H9 (cell line): ENCODE results near the gene CDK14. TPM values are rescaled to one million over a fixed set of nuclear protein-coding genes. Genes with fewer than 3 reads are reported as not detected.

Experiments
- DNase-seq: peaks from one replicate; pipeline ENCODE4 v3.0.0-alpha.2; 2017
- H2AFZ ChIP-seq: one replicate; pipeline ENCODE4 v1.6.1; 2013; ENCODE audit warnings: mild to moderate bottlenecking, low read length, control low read depth, moderate library complexity
- H2AK5ac ChIP-seq: 2 replicates; pipeline ENCODE4 v1.6.1; 2013; ENCODE audit warnings: low read length, control low read depth, mixed read lengths; ENCODE audit not compliant: insufficient read length
- H2BK120ac ChIP-seq: one replicate; pipeline ENCODE4 v1.6.1; 2013; ENCODE audit warnings: low read depth, mild to moderate bottlenecking, low read length, control low read depth, inconsistent platforms; ENCODE audit not compliant: poor library complexity, severe bottlenecking
- H2BK12ac ChIP-seq: 2 replicates; pipeline ENCODE4 v1.6.1; 2013; ENCODE audit warnings: low read length, control low read depth, mixed read lengths, low read depth; ENCODE audit not compliant: insufficient read length
- H2BK15ac ChIP-seq: 2 replicates; pipeline ENCODE4 v1.6.1; 2013; ENCODE audit warnings: low read depth, low read length, control low read depth
- H2BK20ac ChIP-seq: one replicate; pipeline ENCODE4 v1.6.1; 2013; ENCODE audit warnings: low read depth, mild to moderate bottlenecking, low read length, control low read depth, inconsistent platforms; ENCODE audit not compliant: poor library complexity, severe bottlenecking
- H2BK5ac ChIP-seq: 2 replicates; pipeline ENCODE4 v1.6.1; 2013; ENCODE audit warnings: low read length, control low read depth, mixed read lengths; ENCODE audit not compliant: insufficient read length
- H3K14ac ChIP-seq: 2 replicates; pipeline ENCODE4 v1.6.1; 2013; ENCODE audit warnings: low read length, control low read depth; ENCODE audit not compliant: insufficient read depth
- H3K18ac ChIP-seq: 2 replicates; pipeline ENCODE4 v1.6.1; 2013; ENCODE audit warnings: low read depth, mild to moderate bottlenecking, mixed read lengths, low read length, control low read depth; ENCODE audit not compliant: insufficient read length
- H3K23ac ChIP-seq: 2 replicates; pipeline ENCODE4 v1.6.1; 2013; ENCODE audit warnings: low read length, control low read depth, mixed read lengths, low read depth; ENCODE audit not compliant: insufficient read length
- H3K23me2 ChIP-seq: 2 replicates; pipeline ENCODE4 v1.6.1; 2013; ENCODE audit warnings: low read depth, mild to moderate bottlenecking, mixed read lengths, low read length, control low read depth; ENCODE audit not compliant: insufficient read length, poor library complexity, severe bottlenecking
- H3K27ac ChIP-seq: 2 replicates; pipeline ENCODE4 v1.5.1; 2013; ENCODE audit warnings: low read length, control low read depth, mixed read lengths, low read depth; ENCODE audit not compliant: insufficient read length
- H3K27me3 ChIP-seq: 2 replicates; pipeline ENCODE4 v1.6.1; 2013; ENCODE audit warnings: low read length, control low read depth, inconsistent platforms; ENCODE audit not compliant: insufficient read depth
- H3K4ac ChIP-seq: 2 replicates; pipeline ENCODE4 v1.6.1; 2013; ENCODE audit warnings: low read depth, mild to moderate bottlenecking, control low read depth, inconsistent platforms, low read length, moderate library complexity
- H3K4me1 ChIP-seq: 2 replicates; pipeline ENCODE4 v1.6.1; 2013; ENCODE audit warnings: low read length, control low read depth, inconsistent platforms; ENCODE audit not compliant: insufficient read depth
- H3K4me2 ChIP-seq: 2 replicates; pipeline ENCODE4 v1.6.1; 2013; ENCODE audit warnings: low read length, control low read depth, mixed read lengths; ENCODE audit not compliant: insufficient read length, insufficient read depth
- H3K56ac ChIP-seq: 2 replicates; pipeline ENCODE4 v1.6.1; 2013; ENCODE audit warnings: low read depth, mild to moderate bottlenecking, mixed read lengths, low read length, control low read depth; ENCODE audit not compliant: insufficient read length
- H3K79me1 ChIP-seq: 2 replicates; pipeline ENCODE4 v1.6.1; 2013; ENCODE audit warnings: low read depth, mild to moderate bottlenecking, moderate library complexity, low read length, control low read depth, inconsistent platforms; ENCODE audit not compliant: insufficient read depth, poor library complexity, severe bottlenecking
- H3K79me2 ChIP-seq: 2 replicates; pipeline ENCODE4 v1.6.1; 2013; ENCODE audit warnings: low read length, control low read depth, inconsistent platforms; ENCODE audit not compliant: insufficient read depth
- H3K9ac ChIP-seq: 2 replicates; pipeline ENCODE4 v1.6.1; 2013; ENCODE audit warnings: low read length, control low read depth, mixed read lengths; ENCODE audit not compliant: insufficient read length; ENCODE audit errors: extremely low read depth
- H3K9me3 ChIP-seq: one replicate; pipeline ENCODE4 v1.6.1; 2013; ENCODE audit warnings: low read depth, low read length, inconsistent platforms; ENCODE audit not compliant: control insufficient read depth
- H3T11ph ChIP-seq: one replicate; pipeline ENCODE4 v1.6.1; 2013; ENCODE audit warnings: mild to moderate bottlenecking, low read length, control low read depth, inconsistent platforms
- H4K20me1 ChIP-seq: one replicate; pipeline ENCODE4 v1.6.1; 2013; ENCODE audit not compliant: control insufficient read depth, insufficient read length, insufficient read depth
- H4K5ac ChIP-seq: 2 replicates; pipeline ENCODE4 v1.6.1; 2013; ENCODE audit warnings: low read depth, mild to moderate bottlenecking, mixed read lengths, low read length, control low read depth; ENCODE audit not compliant: insufficient read length
- H4K8ac ChIP-seq: replicated peaks from 2 replicates; pipeline ENCODE4 v1.6.1; 2013; ENCODE audit warnings: low read length, control low read depth, mixed read lengths, low read depth; ENCODE audit not compliant: insufficient read length
- H4K91ac ChIP-seq: 2 replicates; pipeline ENCODE4 v1.6.1; 2013; ENCODE audit warnings: low read depth, mild to moderate bottlenecking, moderate library complexity, mixed read lengths, low read length, control low read depth; ENCODE audit not compliant: insufficient read length
- H3K27ac Mint-ChIP-seq, 3 experiments: 2 replicates in 2 of 3; 3 replicates in 1 of 3; pipeline ENCODE4 v1.8.0; 2020 to 2021; ENCODE audit warnings: mixed read lengths in 3 of 3, mild to moderate bottlenecking in 1 of 3, moderate library complexity in 1 of 3
- H3K27me3 Mint-ChIP-seq: 2 replicates; pipeline ENCODE4 v1.8.0; 2021; ENCODE audit warnings: low read depth, mild to moderate bottlenecking, moderate library complexity, mixed read lengths
- H3K36me3 Mint-ChIP-seq, 3 experiments: 2 replicates in 2 of 3; 3 replicates in 1 of 3; pipeline ENCODE4 v1.8.0; 2020 to 2021; ENCODE audit warnings: low read depth in 3 of 3, mixed read lengths in 3 of 3; ENCODE audit not compliant: insufficient read depth in 1 of 3
- H3K4me1 Mint-ChIP-seq, 2 experiments: 2 replicates each; pipeline ENCODE4 v1.8.0; 2020; ENCODE audit warnings: mixed read lengths in 2 of 2
- H3K4me3 Mint-ChIP-seq, 2 experiments: 2 replicates in 1 of 2; 3 replicates in 1 of 2; pipeline ENCODE4 v1.8.0; 2020 to 2021; ENCODE audit warnings: mild to moderate bottlenecking in 2 of 2, mixed read lengths in 2 of 2, moderate library complexity in 1 of 2
- H3K9me3 Mint-ChIP-seq, 2 experiments: 2 replicates in 1 of 2; 3 replicates in 1 of 2; pipeline ENCODE4 v1.8.0; 2020; ENCODE audit warnings: mild to moderate bottlenecking in 2 of 2, mixed read lengths in 2 of 2, moderate library complexity in 1 of 2
- CTCF ChIP-seq: fragments of 200-600 bp; sonication (generic); conservative IDR thresholded peaks from 3 replicates; pipeline ENCODE4 v1.8.0; 2021; ENCODE audit warnings: antibody characterized with exemption, mild to moderate bottlenecking
- WGBS: extraction: QIAGEN DNeasy Blood & Tissue Kit; methylation state at CpG from one replicate; pipeline ENCODE4 v1.1.7; 2013; ENCODE audit warnings: missing lambda C conversion rate, low lambda C conversion rate, mixed read lengths; ENCODE audit not compliant: insufficient read length; ENCODE audit errors: extremely low coverage; 5-methylcytosine and 5-hydroxymethylcytosine counted together
- total RNA-seq: library from RNA; stranded (reverse); gene quantifications from 2 replicates; pipeline ENCODE4 v1.2.1, GENCODE V29; 2021

Gene CDK14
- total RNA-seq, 1 experiment from 2014 or later: 23.9 TPM

- Mint-ChIP-seq H3K27ac (0 out of 7 replicates have a peak overlapping the region, but pooled peaks of 2 of the 3 experiments have one; percentile 3 to 10), H3K9me3 (no peaks in the 10 kb centered on the region; a peak in 1 of 5 replicates), H3K4me3 (no peak overlapping the region), H3K4me1 (peaks cover 24 to 27% of the 10 kb centered on the region in 2 experiments), H3K36me3 (no peaks in the 10 kb centered on the region; a peak in 1 of 7 replicates), H3K27me3 (no peaks in the 10 kb centered on the region)
- Histone ChIP-seq H3K4ac (no peak overlapping the region), H4K8ac (no peak overlapping the region), H3K27ac (no peak overlapping the region), H3K23me2 (no peaks in the 10 kb centered on the region), H3K4me1 (peaks cover 8% of the 10 kb centered on the region; the same call in 1 of the 2 replicates), H3K14ac (no peak overlapping the region), H4K5ac (no peak overlapping the region), H2BK5ac (no peak overlapping the region), H2BK15ac (no peak overlapping the region), H3K27me3 (no peaks in the 10 kb centered on the region), H4K91ac (no peak overlapping the region), H2BK120ac (no peak overlapping the region), H3K4me2 (no peak overlapping the region), H2BK12ac (no peak overlapping the region), H2BK20ac (no peak overlapping the region), H2AFZ (no peak overlapping the region), H3K23ac (no peak overlapping the region), H3K56ac (no peak overlapping the region), H3K79me2 (no peaks in the 10 kb centered on the region; the same call in 1 of the 2 replicates), H2AK5ac (no peak overlapping the region), H4K20me1 (no peaks in the 10 kb centered on the region), H3K79me1 (no peaks in the 10 kb centered on the region), H3K9ac (no peak overlapping the region), H3K9me3 (no peaks in the 10 kb centered on the region), H3K18ac (no peak overlapping the region), H3T11ph (no peak overlapping the region)
- DNase-seq: no peak
- no peak for TF ChIP-seq CTCF
- no CpG with 5 or more reads among the region's 4 CpGs for WGBS
These were observed 70.1 kb downstream of the CDK14 start for GRCh38 chr7:90666186-90666585.
